PFSK-1 (cell line): Measurements from ENCODE around the gene COL19A1.

Experiments used
- FOXP2 ChIP-seq: optimal IDR thresholded peaks from 2 replicates; pipeline ENCODE3; 2011; ENCODE audit warnings: borderline replicate concordance, control low read depth, inconsistent platforms; ENCODE audit not compliant: insufficient read depth; ENCODE audit errors: extremely low read length, extremely low read depth
- POLR2AphosphoS5 ChIP-seq: IDR thresholded peaks from 2 replicates; pipeline ENCODE4 v1.6.1; 2012; ENCODE audit warnings: low read depth, mild to moderate bottlenecking, control low read depth, low read length, moderate library complexity
- SIN3A ChIP-seq: IDR thresholded peaks from 2 replicates; pipeline ENCODE4 v1.6.1; 2012; ENCODE audit warnings: mild to moderate bottlenecking, low read length, moderate library complexity, borderline replicate concordance; ENCODE audit not compliant: insufficient read depth
- TAF1 ChIP-seq: IDR thresholded peaks from 2 replicates; pipeline ENCODE4 v1.6.1; 2012; ENCODE audit warnings: low read length, control low read depth, borderline replicate concordance; ENCODE audit not compliant: insufficient read depth
- TF ChIP-seq, protein P1 (sequence below), 2 experiments: IDR thresholded peaks; 2 replicates each; pipeline versions ENCODE4 v1.6.1 to v1.8.0; 2011 to 2012; ENCODE audit warnings: low read depth in 2 of 2, low read length in 2 of 2, control low read depth in 1 of 2, inconsistent platforms in 1 of 2, mild to moderate bottlenecking in 1 of 2, moderate library complexity in 1 of 2; ENCODE audit not compliant: insufficient read depth in 1 of 2

COL19A1 gene

DNA sequence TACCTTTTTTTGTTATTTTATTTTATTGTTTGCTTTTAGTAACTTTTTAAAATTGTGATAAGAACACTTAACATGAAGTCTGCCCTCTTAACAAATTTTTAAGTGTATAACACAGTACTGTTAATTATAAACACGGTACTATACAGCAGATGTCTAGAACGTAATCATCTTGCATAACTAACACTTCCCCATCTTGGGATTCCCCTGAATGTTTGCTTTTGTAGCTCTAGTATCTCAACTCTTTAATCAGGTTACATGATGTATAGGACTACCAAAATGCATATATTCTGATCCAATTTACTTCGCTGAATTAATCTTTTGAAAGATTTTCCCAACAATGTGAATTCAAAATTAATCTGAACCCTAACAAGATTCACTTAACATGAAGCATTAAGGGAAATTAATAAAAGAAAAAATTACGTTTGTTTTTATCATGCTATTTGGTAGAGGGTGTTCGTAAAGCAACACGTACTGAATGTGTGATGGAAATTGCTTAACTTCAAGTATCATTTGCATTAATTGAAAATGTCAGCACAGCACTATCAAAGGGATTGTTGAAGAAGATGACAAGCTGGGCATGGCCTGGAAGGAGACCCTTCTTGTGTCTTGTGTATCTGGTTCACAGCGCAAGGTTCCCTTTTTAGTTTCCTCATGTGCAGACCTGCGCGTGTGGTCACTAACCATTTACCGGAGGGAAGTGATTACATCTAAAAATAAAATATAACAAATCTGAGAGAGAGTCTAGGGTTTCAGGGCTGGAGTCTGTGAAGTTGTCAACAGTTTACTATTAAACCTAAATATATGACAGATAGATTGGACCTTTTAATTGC is 15.2 kb downstream of the COL19A1 start:
- TF ChIP-seq TAF1 = no peak
- TF ChIP-seq, protein P1, sequence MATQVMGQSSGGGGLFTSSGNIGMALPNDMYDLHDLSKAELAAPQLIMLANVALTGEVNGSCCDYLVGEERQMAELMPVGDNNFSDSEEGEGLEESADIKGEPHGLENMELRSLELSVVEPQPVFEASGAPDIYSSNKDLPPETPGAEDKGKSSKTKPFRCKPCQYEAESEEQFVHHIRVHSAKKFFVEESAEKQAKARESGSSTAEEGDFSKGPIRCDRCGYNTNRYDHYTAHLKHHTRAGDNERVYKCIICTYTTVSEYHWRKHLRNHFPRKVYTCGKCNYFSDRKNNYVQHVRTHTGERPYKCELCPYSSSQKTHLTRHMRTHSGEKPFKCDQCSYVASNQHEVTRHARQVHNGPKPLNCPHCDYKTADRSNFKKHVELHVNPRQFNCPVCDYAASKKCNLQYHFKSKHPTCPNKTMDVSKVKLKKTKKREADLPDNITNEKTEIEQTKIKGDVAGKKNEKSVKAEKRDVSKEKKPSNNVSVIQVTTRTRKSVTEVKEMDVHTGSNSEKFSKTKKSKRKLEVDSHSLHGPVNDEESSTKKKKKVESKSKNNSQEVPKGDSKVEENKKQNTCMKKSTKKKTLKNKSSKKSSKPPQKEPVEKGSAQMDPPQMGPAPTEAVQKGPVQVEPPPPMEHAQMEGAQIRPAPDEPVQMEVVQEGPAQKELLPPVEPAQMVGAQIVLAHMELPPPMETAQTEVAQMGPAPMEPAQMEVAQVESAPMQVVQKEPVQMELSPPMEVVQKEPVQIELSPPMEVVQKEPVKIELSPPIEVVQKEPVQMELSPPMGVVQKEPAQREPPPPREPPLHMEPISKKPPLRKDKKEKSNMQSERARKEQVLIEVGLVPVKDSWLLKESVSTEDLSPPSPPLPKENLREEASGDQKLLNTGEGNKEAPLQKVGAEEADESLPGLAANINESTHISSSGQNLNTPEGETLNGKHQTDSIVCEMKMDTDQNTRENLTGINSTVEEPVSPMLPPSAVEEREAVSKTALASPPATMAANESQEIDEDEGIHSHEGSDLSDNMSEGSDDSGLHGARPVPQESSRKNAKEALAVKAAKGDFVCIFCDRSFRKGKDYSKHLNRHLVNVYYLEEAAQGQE (IDR thresholded peaks at IDR 0.05; ENCODE audit: insufficient read depth in 1 of 2, low read depth in 2 of 2, low read length in 2 of 2) = no peak
- TF ChIP-seq SIN3A = no peak
- TF ChIP-seq FOXP2 = no peak
- TF ChIP-seq POLR2AphosphoS5 = no peak

DNA sequence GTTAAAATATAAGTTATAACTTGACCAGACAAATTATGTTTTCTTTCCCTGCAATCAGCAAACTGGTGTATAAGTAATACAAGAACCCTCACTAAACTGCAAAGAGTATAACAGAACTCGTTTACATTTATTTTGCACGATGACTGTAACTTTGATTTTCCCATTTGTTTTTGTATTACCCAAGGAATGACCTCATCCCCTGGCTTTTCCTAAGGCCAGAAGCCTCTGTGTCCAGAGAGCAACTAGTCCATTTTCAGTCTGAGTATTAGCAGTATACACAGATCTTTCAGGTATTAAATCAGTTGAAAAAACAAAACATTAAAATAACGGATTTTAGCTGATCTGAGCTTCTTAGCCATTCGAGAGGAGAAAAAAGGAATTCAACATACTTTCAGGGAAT is 17.2 kb downstream of the COL19A1 start:
- TF ChIP-seq FOXP2 = no peak
- TF ChIP-seq POLR2AphosphoS5 = no peak
- TF ChIP-seq TAF1 = no peak
- TF ChIP-seq, protein P1 (IDR thresholded peaks at IDR 0.05; ENCODE audit: insufficient read depth in 1 of 2, low read depth in 2 of 2, low read length in 2 of 2) = no peak
- no peak for TF ChIP-seq SIN3A

DNA sequence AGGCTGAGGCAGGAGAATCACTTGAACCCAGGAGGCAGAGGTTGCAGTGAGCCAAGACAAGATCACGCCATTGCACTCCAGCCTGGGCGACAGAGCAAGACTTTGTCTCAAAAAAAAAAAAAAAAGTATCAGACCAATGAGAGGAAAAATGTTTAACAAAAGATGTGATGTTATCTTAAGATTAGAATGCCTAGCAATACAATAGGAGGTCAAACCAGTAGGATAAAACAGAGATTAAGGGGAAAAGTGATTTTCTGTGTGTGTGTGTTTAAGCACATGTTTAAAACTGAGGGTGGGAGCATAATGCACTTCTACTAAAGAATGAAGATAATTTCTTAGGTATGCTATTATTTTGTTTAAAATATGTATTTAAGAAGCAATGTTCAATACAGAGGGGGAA is 17.9 kb downstream of the COL19A1 start:
- TF ChIP-seq FOXP2 = no peak

DNA sequence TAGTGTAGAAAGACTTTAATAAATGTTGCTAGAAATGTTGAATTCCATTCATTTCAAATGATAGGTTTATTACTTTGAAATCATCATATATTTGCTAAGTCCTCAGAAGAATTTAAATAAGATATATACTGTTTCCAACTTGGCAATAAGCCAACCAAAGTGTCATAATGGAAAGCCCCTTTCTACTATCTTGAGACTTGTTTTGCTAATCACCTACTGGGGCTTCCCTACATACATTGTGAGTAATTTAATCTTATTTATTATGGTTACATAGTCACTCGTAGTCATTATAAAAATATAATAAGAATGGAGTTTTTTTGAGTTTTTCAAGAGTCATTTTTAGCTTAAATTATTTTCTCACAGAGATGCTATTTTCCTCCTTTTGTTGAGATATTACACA is 20.7 kb downstream of the COL19A1 start:
- no peak for TF ChIP-seq POLR2AphosphoS5
- no peak for TF ChIP-seq TAF1
- TF ChIP-seq SIN3A = no peak
- TF ChIP-seq, protein P1 (IDR thresholded peaks at IDR 0.05; ENCODE audit: insufficient read depth in 1 of 2, low read depth in 2 of 2, low read length in 2 of 2) = no peak
- TF ChIP-seq FOXP2 = no peak

DNA sequence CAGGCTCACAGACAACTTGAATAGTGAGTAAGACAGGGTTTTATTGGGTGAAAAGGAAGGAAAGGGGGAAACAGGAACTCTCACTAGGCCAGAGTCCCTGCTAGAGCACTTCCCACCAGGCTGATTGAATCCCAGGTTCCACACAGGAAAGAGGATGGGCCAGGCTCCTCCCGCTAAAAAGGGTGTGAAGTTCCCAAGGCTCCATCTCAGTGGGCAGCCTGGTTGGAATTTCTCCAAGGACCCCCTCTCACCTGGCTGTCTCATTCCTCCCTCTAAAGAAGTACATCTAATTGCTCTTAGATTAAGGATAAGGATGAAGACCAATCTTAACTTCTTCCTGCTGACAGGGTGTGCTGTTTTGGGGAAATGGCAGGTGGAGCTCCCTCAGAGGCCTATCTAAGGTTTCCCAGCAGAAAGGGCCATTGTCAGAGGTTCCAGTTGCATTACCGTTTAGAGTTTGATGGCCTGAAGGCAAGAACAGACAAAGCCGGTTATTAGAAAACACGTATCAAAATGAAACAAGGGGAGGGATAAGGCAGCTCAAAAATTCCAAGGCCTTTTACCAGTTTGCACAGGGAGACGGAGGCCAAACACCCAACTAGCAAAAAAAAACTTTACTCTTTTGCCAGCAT is 21.5 kb downstream of the COL19A1 start:
- TF ChIP-seq POLR2AphosphoS5 (no peak), FOXP2 (no peak), TAF1 (no peak), SIN3A (no peak)
- TF ChIP-seq, protein P1 (IDR thresholded peaks at IDR 0.05; ENCODE audit: insufficient read depth in 1 of 2, low read depth in 2 of 2, low read length in 2 of 2) = no peak
